Measurements from ENCODE around the gene RNF113B. TPM values are rescaled to one million over a fixed set of nuclear protein-coding genes. Genes with fewer than 3 reads are reported as not detected.
A peak's percentile ranks its signal among the peaks of the same experiment; 100 is the strongest.

RNF113B gene
- total and polyA plus RNA-seq, 4 donors: not detected

DNA sequence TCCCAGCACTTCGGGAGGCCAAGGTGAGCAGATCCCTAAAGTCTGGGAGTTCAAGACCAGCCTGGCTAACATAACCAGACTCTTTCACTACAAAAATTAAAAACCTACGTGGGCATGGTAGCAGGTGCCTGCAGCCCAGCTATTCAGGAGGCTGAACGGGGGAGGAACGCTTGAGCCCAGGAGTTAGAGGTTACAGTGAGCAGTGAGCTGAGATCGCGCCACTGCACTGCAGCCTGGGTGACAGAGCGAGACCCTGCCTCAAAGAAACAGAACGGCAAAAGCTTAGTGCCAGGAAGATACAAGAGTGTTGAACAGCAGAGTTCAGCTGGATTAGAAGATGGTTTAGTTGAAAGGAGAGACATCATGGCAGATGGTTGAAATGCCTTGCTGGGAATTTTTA, 24.1 kb upstream of the RNF113B start:
- ATAC-seq (ENCODE audit: insufficient read depth, low FRiP score) (no peak), DNase-seq (no peak)
- no peak overlapping the region for H3K4me3 ChIP-seq
- TF ChIP-seq, protein P1, sequence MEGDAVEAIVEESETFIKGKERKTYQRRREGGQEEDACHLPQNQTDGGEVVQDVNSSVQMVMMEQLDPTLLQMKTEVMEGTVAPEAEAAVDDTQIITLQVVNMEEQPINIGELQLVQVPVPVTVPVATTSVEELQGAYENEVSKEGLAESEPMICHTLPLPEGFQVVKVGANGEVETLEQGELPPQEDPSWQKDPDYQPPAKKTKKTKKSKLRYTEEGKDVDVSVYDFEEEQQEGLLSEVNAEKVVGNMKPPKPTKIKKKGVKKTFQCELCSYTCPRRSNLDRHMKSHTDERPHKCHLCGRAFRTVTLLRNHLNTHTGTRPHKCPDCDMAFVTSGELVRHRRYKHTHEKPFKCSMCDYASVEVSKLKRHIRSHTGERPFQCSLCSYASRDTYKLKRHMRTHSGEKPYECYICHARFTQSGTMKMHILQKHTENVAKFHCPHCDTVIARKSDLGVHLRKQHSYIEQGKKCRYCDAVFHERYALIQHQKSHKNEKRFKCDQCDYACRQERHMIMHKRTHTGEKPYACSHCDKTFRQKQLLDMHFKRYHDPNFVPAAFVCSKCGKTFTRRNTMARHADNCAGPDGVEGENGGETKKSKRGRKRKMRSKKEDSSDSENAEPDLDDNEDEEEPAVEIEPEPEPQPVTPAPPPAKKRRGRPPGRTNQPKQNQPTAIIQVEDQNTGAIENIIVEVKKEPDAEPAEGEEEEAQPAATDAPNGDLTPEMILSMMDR (IDR thresholded peaks at IDR 0.05; ENCODE audit: control extremely low read depth, extremely low read depth): no peak
- 92 to 93% methylated on average over 8 of the region's 8 CpGs for WGBS, 2 donors
- H3K9me3 ChIP-seq (ENCODE audit: control insufficient read depth in 4 of 4, insufficient read depth in 3 of 4, low read length in 3 of 4): peaks cover 0 to 4% (median 1%) of the 10 kb centered on the region in 4 donors
- no peak overlapping the region for H3K27ac ChIP-seq (ENCODE audit: low read depth in 1 of 2, low read length in 1 of 2)
- peaks cover 0 to 3% (median under 1%) of the 10 kb centered on the region in 4 donors for H3K36me3 ChIP-seq (ENCODE audit: control insufficient read depth in 4 of 4, insufficient read depth in 4 of 4, low read length in 4 of 4)
- no peaks in the 10 kb centered on the region for H3K27me3 ChIP-seq (ENCODE audit: control insufficient read depth in 3 of 3, insufficient read depth in 3 of 3, low read length in 2 of 3)
- no peak overlapping the region for H3K9ac ChIP-seq (ENCODE audit: insufficient read depth in 1 of 2, low read length in 2 of 2)
- peaks cover 0 to 35% (median 9%) of the 10 kb centered on the region in 5 donors for H3K4me1 ChIP-seq (ENCODE audit: control insufficient read depth in 5 of 5, insufficient read depth in 5 of 5, low read length in 5 of 5)

DNA sequence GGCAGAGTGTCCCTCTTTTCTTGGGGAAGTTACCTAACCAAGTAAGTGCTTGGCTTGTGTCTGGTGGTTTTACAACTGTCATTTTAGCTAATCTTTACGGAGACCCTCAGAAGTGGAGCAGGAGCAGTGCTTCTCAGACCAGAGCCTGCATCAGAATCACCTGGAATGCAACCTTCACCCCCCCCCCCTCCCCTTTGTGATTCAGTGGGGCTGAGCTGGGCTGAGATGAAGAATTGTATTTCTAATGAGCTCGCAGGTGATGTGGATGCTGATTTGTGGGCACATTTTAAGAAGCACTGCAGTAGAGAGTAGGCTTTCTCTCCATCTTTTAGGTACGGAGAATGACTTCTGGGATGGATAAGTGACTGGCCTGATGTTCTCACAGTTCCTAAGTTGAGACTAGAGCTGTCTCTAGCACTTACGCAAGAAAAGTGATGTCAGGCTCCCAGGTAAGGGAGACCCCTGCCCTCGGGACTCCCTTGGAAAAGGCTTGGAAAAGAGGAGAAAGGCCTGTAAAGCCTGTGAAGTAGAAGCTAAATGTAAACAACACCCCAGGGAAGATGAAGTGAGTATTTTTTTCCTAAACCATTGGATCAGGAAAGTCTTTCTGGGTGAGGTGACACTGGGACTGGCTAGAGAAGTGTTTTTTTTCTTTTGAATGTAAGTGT, 23.3 kb upstream of the RNF113B start:
- WGBS, 2 donors: 85% methylated on average over 5 of the region's 5 CpGs
- Histone ChIP-seq H3K36me3 (ENCODE audit: control insufficient read depth in 4 of 4, insufficient read depth in 4 of 4, low read length in 4 of 4) (no peaks in the 10 kb centered on the region), H3K27ac (ENCODE audit: low read depth in 1 of 2, low read length in 1 of 2) (peak overlapping the region in 1 of 2 donors; percentile 22), H3K9me3 (ENCODE audit: control insufficient read depth in 4 of 4, insufficient read depth in 3 of 4, low read length in 3 of 4) (peaks cover 0 to 2% (median 0%) of the 10 kb centered on the region in 4 donors), H3K27me3 (ENCODE audit: control insufficient read depth in 3 of 3, insufficient read depth in 3 of 3, low read length in 2 of 3) (no peaks in the 10 kb centered on the region), H3K4me1 (ENCODE audit: control insufficient read depth in 5 of 5, insufficient read depth in 5 of 5, low read length in 5 of 5) (peaks cover 0 to 35% (median 10%) of the 10 kb centered on the region in 5 donors), H3K9ac (ENCODE audit: insufficient read depth in 1 of 2, low read length in 2 of 2) (no peak overlapping the region), H3K4me3 (no peak overlapping the region)
- no peak for ATAC-seq (ENCODE audit: insufficient read depth, low FRiP score)
- TF ChIP-seq, protein P1 (IDR thresholded peaks at IDR 0.05; ENCODE audit: control extremely low read depth, extremely low read depth): no peak
- DNase-seq: no peak

DNA sequence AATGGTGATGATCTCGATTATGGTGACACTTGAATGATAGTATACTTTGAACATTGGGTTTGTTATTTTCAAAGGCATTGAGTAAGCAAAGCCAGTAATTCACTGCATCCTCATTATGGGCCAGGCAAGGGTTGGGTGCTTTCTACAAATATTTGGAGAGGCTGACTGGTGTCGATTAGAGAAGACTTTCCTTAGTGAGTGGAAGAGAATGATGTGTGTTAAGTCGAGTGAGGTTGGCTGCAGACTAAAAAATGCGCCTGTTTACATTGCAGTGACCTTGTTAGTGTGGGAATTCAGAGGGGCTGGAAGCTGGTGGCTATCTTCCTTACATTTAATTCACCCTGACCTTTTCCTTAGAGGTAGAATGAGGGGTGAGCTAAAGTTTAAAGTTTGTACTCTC, 22.4 kb upstream of the RNF113B start:
- Histone ChIP-seq H3K4me1 (ENCODE audit: control insufficient read depth in 5 of 5, insufficient read depth in 5 of 5, low read length in 5 of 5) (peaks cover 0 to 35% (median 10%) of the 10 kb centered on the region in 5 donors), H3K9me3 (ENCODE audit: control insufficient read depth in 4 of 4, insufficient read depth in 3 of 4, low read length in 3 of 4) (no peaks in the 10 kb centered on the region), H3K36me3 (ENCODE audit: control insufficient read depth in 4 of 4, insufficient read depth in 4 of 4, low read length in 4 of 4) (no peaks in the 10 kb centered on the region), H3K27ac (ENCODE audit: low read depth in 1 of 2, low read length in 1 of 2) (no peak overlapping the region), H3K9ac (ENCODE audit: insufficient read depth in 1 of 2, low read length in 2 of 2) (no peak overlapping the region), H3K4me3 (no peak overlapping the region), H3K27me3 (ENCODE audit: control insufficient read depth in 3 of 3, insufficient read depth in 3 of 3, low read length in 2 of 3) (no peaks in the 10 kb centered on the region)
- TF ChIP-seq, protein P1 (IDR thresholded peaks at IDR 0.05; ENCODE audit: control extremely low read depth, extremely low read depth): no peak
- no peak for ATAC-seq (ENCODE audit: insufficient read depth, low FRiP score)
- peak in 2 of 3 donors; percentile 50 to 58 for DNase-seq
- 42 to 59% methylated on average over 4 of the region's 4 CpGs for WGBS, 2 donors
